Stomach (tissue), 9 donors: ENCODE results near the gene SERPINA5. TPM values are rescaled to one million over a fixed set of nuclear protein-coding genes. Genes with fewer than 3 reads are reported as not detected.
"Not testable (repeated sequence)": the region's sequence is repeated elsewhere in the genome, so short reads cannot be mapped to it uniquely, and the experiment has no call there.

Experiments used
- DNase-seq, 2 donors: peaks; one replicate each; pipeline versions ENCODE4 v3.0.0 to v3.0.0-alpha.2; 2013 to 2019
- H3K27ac ChIP-seq, 5 donors: fragments of 200-600 bp in 4 of 5; sonication (generic) in 4 of 5; one replicate each; pipeline ENCODE4 v1.5.1; 2013 to 2019; ENCODE audit warnings: mild to moderate bottlenecking in 1 of 5, moderate library complexity in 1 of 5
- H3K27me3 ChIP-seq, 3 donors: fragments of 200-600 bp; sonication (generic); one replicate each; pipeline ENCODE4 v1.5.1; 2017 to 2019; ENCODE audit warnings: mixed run types in 1 of 3
- H3K36me3 ChIP-seq, 4 donors: fragments of 200-600 bp; sonication (generic); 1 replicate in 3 of 4; 2 replicates in 1 of 4; pipeline ENCODE4 v1.5.1; 2016 to 2019
- H3K4me1 ChIP-seq, 4 donors: fragments of 200-600 bp; sonication (generic); one replicate each; pipeline ENCODE4 v1.5.1; 2016 to 2019
- H3K4me3 ChIP-seq, 4 donors: fragments of 200-600 bp; sonication (generic) in 3 of 4; one replicate each; pipeline ENCODE4 v1.5.1; 2016 to 2019; ENCODE audit warnings: mild to moderate bottlenecking in 1 of 4
- H3K9me3 ChIP-seq, 4 donors: fragments of 200-600 bp; sonication (generic); one replicate each; pipeline ENCODE4 v1.5.1; 2016 to 2019
- EP300 ChIP-seq: sonication (generic); formaldehyde crosslinking; IDR thresholded peaks from one replicate; pipeline ENCODE4 v1.6.1; 2017; ENCODE audit warnings: antibody characterized with exemption
- POLR2A ChIP-seq, 4 donors: fragments of 450-650 bp; IDR thresholded peaks; one replicate each; pipeline ENCODE4 v1.6.1; 2016; ENCODE audit warnings: antibody characterized with exemption in 4 of 4, control low read depth in 2 of 4, mild to moderate bottlenecking in 1 of 4, moderate library complexity in 1 of 4
- POLR2AphosphoS5 ChIP-seq, 3 donors: sonication (generic); formaldehyde crosslinking; IDR thresholded peaks; one replicate each; pipeline ENCODE4 v1.6.1; 2016; ENCODE audit warnings: antibody characterized with exemption in 3 of 3
- WGBS, 5 donors: extraction: QIAGEN DNeasy Blood & Tissue Kit in 3 of 5; methylation state at CpG; one replicate each; pipeline versions ENCODE4 v1.1.5 to v1.1.7; 2013 to 2018; 5-methylcytosine and 5-hydroxymethylcytosine counted together
- intact Hi-C: fragments of 100-400 bp; cut with DNase I; formaldehyde crosslinking; loops from one replicate; pipeline ENCODE4 v1.15.1; 2023; ENCODE audit warnings: low total_unique reads
- polyA plus RNA-seq, 3 donors: library from polyadenylated mRNA; stranded (reverse); fragments of 200-250 nt; gene quantifications; one replicate each; pipeline ENCODE4 v1.2.3, GENCODE V29; 2013
- total RNA-seq, 5 donors: library from RNA; depleted of rRNA; stranded (reverse); fragments of >200 nt; gene quantifications; one replicate each; pipeline versions ENCODE4 v1.1.0 to v1.2.3, GENCODE V29; 2014 to 2016
- TF ChIP-seq, protein P1 (sequence below), 7 experiments: fragments of 450-650 bp in 4 of 7; fragments of 200-600 bp in 3 of 7; sonication (generic) in 3 of 7; IDR thresholded peaks; one replicate each; pipeline ENCODE4 v1.5.1; 2016 to 2019; ENCODE audit warnings: antibody characterized with exemption in 7 of 7, control low read depth in 2 of 7, mild to moderate bottlenecking in 1 of 7
- donor health status: healthy with polysubstance abuse.
- donor health status: Bipolar disorder and iron deficiency.
- donor health status: healthy.

SERPINA5 gene
- total and polyA plus RNA-seq, 8 donors: 1.7 to 10.7 (median 3.9) TPM; not detected in 2

DNA sequence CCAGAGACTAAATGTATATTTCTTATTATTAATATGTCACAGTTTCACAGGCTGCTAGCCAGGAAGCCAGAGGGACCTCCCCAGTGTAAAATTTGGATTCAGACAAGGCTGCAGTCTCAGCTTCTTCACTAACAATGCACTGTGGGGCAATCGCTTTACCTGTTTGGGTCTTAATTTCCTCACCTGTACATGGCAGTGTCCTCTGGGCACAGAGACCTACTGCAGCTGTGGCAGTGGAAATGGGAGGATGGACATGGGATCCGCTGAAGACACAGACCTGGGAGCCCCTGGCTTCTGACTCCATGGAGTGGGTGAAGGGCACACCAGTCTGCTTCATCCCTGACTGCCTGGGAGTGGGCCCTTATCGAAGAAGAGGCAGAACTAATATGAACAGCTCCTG lies 6.9 kb upstream of the SERPINA5 start:
- TF ChIP-seq, protein P1, sequence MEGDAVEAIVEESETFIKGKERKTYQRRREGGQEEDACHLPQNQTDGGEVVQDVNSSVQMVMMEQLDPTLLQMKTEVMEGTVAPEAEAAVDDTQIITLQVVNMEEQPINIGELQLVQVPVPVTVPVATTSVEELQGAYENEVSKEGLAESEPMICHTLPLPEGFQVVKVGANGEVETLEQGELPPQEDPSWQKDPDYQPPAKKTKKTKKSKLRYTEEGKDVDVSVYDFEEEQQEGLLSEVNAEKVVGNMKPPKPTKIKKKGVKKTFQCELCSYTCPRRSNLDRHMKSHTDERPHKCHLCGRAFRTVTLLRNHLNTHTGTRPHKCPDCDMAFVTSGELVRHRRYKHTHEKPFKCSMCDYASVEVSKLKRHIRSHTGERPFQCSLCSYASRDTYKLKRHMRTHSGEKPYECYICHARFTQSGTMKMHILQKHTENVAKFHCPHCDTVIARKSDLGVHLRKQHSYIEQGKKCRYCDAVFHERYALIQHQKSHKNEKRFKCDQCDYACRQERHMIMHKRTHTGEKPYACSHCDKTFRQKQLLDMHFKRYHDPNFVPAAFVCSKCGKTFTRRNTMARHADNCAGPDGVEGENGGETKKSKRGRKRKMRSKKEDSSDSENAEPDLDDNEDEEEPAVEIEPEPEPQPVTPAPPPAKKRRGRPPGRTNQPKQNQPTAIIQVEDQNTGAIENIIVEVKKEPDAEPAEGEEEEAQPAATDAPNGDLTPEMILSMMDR (IDR thresholded peaks at IDR 0.05): no peak
- TF ChIP-seq EP300: no peak
- no peak for TF ChIP-seq POLR2AphosphoS5 (IDR thresholded peaks at IDR 0.05)
- no peak for TF ChIP-seq POLR2A (IDR thresholded peaks at IDR 0.05)
- DNase-seq: no peak
- Histone ChIP-seq H3K9me3 (no peaks in the 10 kb centered on the region), H3K4me1 (peaks cover 0 to 8% (median 3%) of the 10 kb centered on the region in 4 donors), H3K27ac (no peak overlapping the region), H3K36me3 (no peaks in the 10 kb centered on the region), H3K27me3 (no peaks in the 10 kb centered on the region), H3K4me3 (no peak overlapping the region)
- intact Hi-C loops: no loop called here
- 71 to 96% (median 90%) methylated on average over 3 of the region's 3 CpGs for WGBS, 5 donors

DNA sequence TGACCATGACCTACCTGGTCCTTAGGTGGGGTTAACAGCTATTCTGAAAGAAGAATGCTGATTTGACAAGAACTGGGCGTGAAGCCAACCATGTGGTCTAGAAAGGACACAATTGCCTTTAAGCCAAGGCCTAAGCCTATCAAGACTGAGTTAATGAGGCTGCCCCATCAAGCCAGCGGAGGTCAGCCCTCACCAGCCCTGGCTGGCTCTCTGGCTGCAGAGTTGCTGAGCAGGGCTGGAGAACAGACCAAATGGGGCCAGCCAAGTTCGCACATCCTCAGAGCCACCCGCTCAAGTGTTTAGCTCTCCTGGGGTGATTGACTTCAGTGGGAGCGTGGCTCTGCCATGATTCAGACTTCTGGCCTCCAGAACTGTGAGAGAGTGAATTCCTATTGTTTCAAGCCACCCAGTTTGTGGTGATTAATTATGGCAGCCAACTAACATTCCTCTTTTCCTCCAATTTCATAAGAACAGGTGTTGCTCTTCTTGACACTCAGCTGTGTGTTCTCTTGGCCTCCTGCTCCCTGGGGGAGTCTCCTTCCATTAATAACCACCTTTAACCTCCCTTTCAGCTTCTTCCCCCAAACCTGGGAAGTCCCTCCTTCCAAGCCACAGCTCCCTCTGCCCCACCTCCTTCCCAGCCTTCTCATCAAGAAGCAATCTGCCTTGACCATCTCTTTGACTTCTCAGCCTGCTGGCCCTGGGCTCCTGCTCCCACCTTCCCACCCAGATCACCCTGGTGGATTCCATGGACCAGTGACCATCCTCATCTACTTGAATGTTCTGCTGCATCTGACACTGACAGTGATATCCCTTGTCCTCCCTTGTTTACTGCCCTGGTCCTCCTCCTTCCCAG lies 5.3 kb upstream of the SERPINA5 start:
- no peak overlapping the region for H3K4me3 ChIP-seq
- H3K9me3 ChIP-seq: no peaks in the 10 kb centered on the region
- peaks cover 2 to 12% (median 7%) of the 10 kb centered on the region in 4 donors for H3K4me1 ChIP-seq
- intact Hi-C loops: no loop called here
- TF ChIP-seq, protein P1 (IDR thresholded peaks at IDR 0.05): no peak
- TF ChIP-seq POLR2A (IDR thresholded peaks at IDR 0.05) (no peak), POLR2AphosphoS5 (IDR thresholded peaks at IDR 0.05) (no peak), EP300 (no peak)
- WGBS, 5 donors: 67 to 82% (median 74%) methylated on average over 5 of the region's 5 CpGs
- DNase-seq: peak in 1 of 2 donors; percentile 46
- H3K36me3 ChIP-seq: no peaks in the 10 kb centered on the region
- H3K27ac ChIP-seq: no peak overlapping the region
- no peaks in the 10 kb centered on the region for H3K27me3 ChIP-seq

DNA sequence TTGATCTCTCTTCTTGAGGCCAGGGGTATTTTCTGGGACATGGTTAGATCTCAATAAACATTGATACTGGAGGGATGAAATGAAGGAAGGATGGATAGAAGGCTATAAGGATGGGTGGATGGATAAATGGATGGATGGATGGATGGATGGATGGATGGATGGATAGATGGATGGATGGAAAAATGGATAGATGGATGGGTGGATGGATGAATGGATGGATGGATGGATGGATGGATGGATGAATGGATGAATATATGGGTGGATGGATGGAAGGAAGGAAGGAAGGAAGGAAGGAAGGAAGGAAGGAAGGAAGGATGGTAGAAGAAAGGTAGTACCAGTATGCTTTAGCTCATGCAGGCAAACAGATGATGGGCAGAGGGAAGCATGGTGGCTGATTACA lies 3.8 kb upstream of the SERPINA5 start:
- H3K27me3 ChIP-seq, intact Hi-C loops, H3K4me3 ChIP-seq: not testable (repeated sequence)

DNA sequence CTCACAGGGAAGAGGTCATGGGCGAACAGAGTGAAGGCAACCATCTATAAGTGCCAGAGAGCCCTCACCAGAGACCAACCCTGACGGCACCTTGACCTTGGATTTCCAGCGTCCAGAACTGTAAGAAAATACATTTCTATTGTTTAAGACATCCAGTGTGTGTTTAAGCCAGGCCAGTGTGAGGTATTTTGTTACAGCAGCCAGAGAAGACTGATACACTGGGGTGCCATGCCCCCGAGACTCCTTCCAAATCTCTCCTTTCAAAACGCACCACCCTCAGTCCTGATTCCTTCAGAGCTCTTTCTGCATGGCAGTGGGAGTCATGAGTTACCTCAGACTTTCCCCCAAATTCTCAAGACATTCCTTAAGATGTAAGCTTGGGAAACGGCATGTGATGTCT lies 2.5 kb upstream of the SERPINA5 start:
- H3K27ac ChIP-seq: no peak overlapping the region

More for the DNA sequence above, 3.8 kb upstream of the SERPINA5 start:
- not testable (repeated sequence) for H3K27ac ChIP-seq, H3K36me3 ChIP-seq, DNase-seq, H3K9me3 ChIP-seq
- H3K4me1 ChIP-seq: peaks cover 12 to 22% (median 14%) of the 10 kb centered on the region in 4 donors

More for the DNA sequence above, 2.5 kb upstream of the SERPINA5 start:
- intact Hi-C loops: no loop called here
- no peak for TF ChIP-seq EP300
- TF ChIP-seq POLR2AphosphoS5 (IDR thresholded peaks at IDR 0.05): no peak
- TF ChIP-seq, protein P1 (IDR thresholded peaks at IDR 0.05): no peak
- no peak for TF ChIP-seq POLR2A (IDR thresholded peaks at IDR 0.05)
- Histone ChIP-seq H3K9me3 (no peaks in the 10 kb centered on the region), H3K4me1 (peaks cover 8 to 21% (median 13%) of the 10 kb centered on the region in 4 donors), H3K36me3 (no peaks in the 10 kb centered on the region), H3K27me3 (no peaks in the 10 kb centered on the region), H3K4me3 (no peak overlapping the region)
- WGBS, 5 donors: 81 to 90% (median 87%) methylated on average over 4 to 6 of the region's 6 CpGs
- DNase-seq: no peak
